Stimulated activated CD8-positive, alpha-beta memory T cell treated with anti-CD3 and anti-CD28 coated beads, Interleukin-4, amount 100 ng/mL, for 1 hour (primary cell): ENCODE results near the gene LCN15.
"Not testable (repeated sequence)": the region's sequence is repeated elsewhere in the genome, so short reads cannot be mapped to it uniquely, and the experiment has no call there.

Experiments
- DNase-seq, 2 donors: peaks; one replicate each; pipeline ENCODE4 v3.0.0-alpha.2; 2020; ENCODE audit warnings: low read depth in 2 of 2, low spot score in 1 of 2

LCN15 gene

GRCh38 chr9:136775191-136775590 lies 10.9 kb upstream of the LCN15 start:
- DNase-seq: no peak

- no peak for DNase-seq
Measured at GRCh38 chr9:136774416-136775045, 10.2 kb upstream of the LCN15 start.

- no peak for DNase-seq
Measured at GRCh38 chr9:136773386-136774044, 9.2 kb upstream of the LCN15 start.

- no peak for DNase-seq
Measured at GRCh38 chr9:136771907-136772415, 7.6 kb upstream of the LCN15 start.

GRCh38 chr9:136769710-136770191 lies 5.4 kb upstream of the LCN15 start:
- DNase-seq: no peak

- not testable (repeated sequence) for DNase-seq
Measured at GRCh38 chr9:136766410-136767120, 2.2 kb upstream of the LCN15 start.

GRCh38 chr9:136765745-136766409 lies 1.6 kb upstream of the LCN15 start:
- not testable (repeated sequence) for DNase-seq

GRCh38 chr9:136765041-136765440 lies 723 bp upstream of the LCN15 start:
- DNase-seq: no peak

GRCh38 chr9:136763649-136764035 lies 676 bp downstream of the LCN15 start:
- no peak for DNase-seq

- no peak for DNase-seq
Measured at GRCh38 chr9:136762915-136763648, 1.2 kb downstream of the LCN15 start.

- DNase-seq: no peak
Measured at GRCh38 chr9:136762221-136762691, 2.1 kb downstream of the LCN15 start.

GRCh38 chr9:136761545-136761981 lies 2.8 kb downstream of the LCN15 start:
- no peak for DNase-seq

GRCh38 chr9:136760834-136761544 lies 3.3 kb downstream of the LCN15 start:
- not testable (repeated sequence) for DNase-seq

GRCh38 chr9:136760424-136760823 lies 3.9 kb downstream of the LCN15 start:
- no peak for DNase-seq

- DNase-seq: no peak
Measured at GRCh38 chr9:136759436-136760325, 4.6 kb downstream of the LCN15 start.

- no peak for DNase-seq
Measured at GRCh38 chr9:136759001-136759400, 5.3 kb downstream of the LCN15 start.

- no peak for DNase-seq
Measured at GRCh38 chr9:136757751-136758140, 6.6 kb downstream of the LCN15 start.

GRCh38 chr9:136757328-136757727 lies 7.0 kb downstream of the LCN15 start:
- no peak for DNase-seq

- DNase-seq: no peak
Measured at GRCh38 chr9:136756836-136757235, 7.5 kb downstream of the LCN15 start.
